Stimulated activated CD4-positive, alpha-beta T cell treated with anti-CD3 and anti-CD28 coated beads, Interleukin-15, amount 100 ng/mL, for 24 hours (primary cell): Measurements from ENCODE around the gene METTL24.
"Not testable (repeated sequence)": the region's sequence is repeated elsewhere in the genome, so short reads cannot be mapped to it uniquely, and the experiment has no call there.

ENCODE experiments used
- DNase-seq: peaks from one replicate; pipeline ENCODE4 v3.0.0-alpha.2; 2020

The METTL24 gene

GRCh38 chr6:110255211-110255750 lies 102.9 kb downstream of the METTL24 start:
- DNase-seq, result peak; percentile 3

GRCh38 chr6:110250838-110251237 lies 107.3 kb downstream of the METTL24 start:
- no peak for DNase-seq

GRCh38 chr6:110250058-110250457 lies 108.1 kb downstream of the METTL24 start:
- no peak for DNase-seq

DNA sequence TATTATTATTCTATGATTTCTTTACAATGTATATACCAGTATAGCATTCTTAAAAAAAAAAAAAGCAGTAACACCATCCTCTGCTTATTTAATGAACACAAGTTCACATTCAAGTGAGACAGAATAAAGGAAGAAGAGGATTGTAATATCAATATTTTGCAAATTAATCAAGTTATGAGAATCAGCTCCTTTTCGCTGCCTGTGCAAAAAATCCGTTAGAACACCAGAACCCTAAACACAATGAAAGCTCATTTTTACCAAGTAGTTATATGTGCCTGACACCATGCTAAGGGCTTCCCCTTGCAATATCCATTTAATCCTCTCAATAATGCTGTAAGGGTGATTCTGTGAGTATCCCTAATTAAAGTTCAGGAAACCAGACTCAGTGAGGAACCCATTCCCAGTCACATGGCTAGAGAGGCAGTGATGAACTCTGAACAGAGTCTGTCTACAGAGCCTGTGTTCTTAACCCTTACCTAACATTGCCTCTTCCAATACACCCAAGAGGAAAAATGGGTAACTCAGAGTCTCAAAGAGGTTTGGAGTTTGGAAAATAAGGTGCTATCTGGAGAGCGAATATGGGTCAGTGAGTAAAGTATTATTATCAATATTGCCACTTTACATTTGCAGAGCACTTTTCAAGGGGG lies 111.1 kb downstream of the METTL24 start:
- no peak for DNase-seq

DNA sequence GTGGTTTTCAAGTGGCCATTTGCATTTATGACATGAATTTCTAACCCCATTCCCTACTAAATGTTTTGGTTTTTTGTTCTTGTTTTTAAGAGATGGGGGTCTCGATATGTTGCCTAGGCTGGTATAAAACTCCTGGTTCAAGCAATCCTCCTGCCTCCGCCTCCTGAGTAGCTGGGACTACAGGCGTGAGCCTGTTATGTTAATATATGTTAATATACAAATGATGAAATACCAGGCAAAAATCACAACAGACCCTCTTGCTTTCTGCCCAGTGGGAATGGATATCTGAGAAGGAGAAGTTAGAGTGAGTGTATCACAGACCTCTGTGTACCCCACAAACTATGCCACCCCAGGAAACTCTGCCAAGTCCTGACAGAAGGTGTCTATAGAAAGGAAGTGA lies 111.8 kb downstream of the METTL24 start:
- no peak for DNase-seq

GRCh38 chr6:110244621-110245020 lies 113.5 kb downstream of the METTL24 start:
- DNase-seq, result not testable (repeated sequence)

DNA sequence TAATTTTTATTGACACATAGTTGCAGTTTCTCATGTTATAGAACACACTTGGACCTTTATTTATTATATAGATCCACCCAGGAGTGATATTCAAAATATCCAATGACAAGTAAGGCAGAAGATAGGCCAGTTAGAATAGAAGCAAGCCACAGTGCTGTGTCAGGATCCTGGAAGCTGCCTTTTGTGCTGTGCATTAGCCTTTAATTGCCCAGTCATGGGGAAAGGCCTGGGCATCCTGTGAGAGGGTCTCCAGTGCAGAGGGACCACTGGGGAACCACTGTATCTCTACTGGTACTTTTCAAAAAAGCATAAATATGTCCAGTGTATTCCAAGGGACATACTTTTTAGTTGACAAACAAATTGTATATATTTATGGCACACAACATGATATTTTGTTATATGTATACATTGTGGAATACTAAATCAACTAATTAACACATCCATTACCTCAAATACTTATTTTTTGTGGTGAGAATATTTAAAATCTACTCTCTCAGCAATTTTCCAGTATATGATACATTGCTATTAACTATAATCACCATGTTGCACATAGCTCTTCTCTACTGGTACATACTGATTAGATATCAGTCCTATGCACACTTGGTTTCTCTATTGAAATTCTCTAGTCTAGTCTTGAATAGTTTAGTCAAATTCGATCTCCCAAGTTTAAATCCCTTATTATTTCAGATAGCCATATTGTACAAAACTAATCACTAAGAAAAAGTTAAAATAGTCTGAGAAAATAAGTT lies 118.4 kb downstream of the METTL24 start:
- DNase-seq, result no peak

DNA sequence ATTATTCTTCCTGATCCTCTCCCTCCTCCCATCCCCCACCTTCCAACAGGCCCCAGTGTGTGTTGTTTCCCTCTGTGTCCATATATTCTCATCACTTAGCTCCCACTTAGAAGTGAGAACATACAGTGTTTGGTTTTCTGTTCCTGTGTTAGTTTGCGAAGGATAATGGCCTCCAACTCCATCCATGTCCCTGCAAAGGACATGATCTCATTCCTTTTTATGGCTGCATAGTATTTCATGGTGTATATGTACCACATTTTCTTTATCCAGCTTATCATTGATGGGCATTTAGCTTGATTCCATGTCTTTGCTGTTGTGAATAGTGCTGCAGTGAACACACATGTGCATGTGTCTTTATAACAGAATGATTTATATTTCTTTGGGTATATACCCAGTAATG lies 122.1 kb downstream of the METTL24 start:
- not testable (repeated sequence) for DNase-seq

DNA sequence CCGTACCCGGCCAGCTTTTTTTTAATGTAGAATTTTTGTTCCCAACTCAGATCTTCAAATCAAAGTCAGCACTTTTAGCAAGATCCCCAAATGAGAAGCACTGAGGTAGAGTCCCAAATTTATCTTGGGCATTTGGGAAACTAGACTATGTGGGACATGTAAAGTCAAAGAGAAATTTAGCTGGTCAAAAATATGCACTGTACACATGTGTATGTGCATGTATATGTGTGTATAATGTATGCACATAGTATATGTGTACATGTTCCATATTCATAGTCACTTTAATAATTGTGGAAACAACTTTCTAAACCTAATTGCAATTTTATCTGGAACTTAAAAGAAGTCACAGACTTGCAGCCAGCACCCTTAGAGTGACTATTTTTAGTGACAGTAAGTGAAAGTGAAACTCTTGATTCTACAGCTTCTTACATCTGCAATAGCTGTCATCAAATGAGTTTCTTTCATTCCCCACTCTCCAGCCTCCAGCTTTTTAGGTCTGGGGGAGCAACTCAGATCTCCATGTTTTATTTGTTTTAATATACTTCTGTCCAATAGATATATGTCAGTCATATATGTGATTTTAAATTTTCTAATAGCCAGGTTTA lies 124.3 kb downstream of the METTL24 start:
- DNase-seq, result no peak

DNA sequence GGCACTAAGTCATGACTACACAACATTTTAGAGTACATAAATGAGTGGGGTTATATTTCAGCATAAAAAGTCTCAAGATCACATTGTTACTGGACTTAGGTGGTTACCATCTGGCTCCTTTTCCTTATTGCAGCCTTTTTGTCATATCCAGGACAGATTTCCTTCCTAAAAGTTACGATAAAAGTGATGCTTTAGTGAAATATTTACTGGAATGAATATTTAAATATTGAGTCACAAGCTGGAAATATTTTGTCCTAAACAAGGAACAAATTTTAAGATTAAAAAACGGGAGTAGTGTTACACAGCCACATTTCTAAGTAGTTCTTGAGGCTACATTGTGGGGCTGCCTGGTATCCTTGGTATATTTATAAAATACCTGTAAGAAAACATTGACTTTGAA lies 125.7 kb downstream of the METTL24 start:
- DNase-seq, result no peak

GRCh38 chr6:110226261-110226660 lies 131.9 kb downstream of the METTL24 start:
- DNase-seq, result no peak

- DNase-seq, result no peak
These were observed 136.4 kb downstream of the METTL24 start for GRCh38 chr6:110221738-110222137.

- no peak for DNase-seq
These were observed 140.9 kb downstream of the METTL24 start for GRCh38 chr6:110217266-110217665.

DNA sequence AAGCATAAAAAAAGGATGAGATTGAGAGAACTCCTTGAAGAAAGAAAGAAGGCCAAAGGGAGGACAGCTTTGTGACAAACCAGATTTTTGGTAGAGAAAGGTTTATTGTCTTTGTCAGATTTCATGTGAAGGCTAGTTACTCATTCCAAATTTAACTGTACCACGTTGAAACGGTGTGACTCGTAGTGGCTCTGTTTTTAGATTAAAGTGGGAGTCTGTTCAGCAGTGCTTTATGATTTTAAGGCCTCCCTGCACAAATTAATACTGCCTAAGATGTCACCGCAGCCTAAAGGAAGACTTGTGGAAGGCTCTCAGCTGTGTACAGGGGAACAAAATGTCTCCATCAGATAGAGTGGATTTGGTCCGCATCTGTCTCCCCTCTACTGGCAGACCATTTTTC lies 142.0 kb downstream of the METTL24 start:
- no peak for DNase-seq

DNA sequence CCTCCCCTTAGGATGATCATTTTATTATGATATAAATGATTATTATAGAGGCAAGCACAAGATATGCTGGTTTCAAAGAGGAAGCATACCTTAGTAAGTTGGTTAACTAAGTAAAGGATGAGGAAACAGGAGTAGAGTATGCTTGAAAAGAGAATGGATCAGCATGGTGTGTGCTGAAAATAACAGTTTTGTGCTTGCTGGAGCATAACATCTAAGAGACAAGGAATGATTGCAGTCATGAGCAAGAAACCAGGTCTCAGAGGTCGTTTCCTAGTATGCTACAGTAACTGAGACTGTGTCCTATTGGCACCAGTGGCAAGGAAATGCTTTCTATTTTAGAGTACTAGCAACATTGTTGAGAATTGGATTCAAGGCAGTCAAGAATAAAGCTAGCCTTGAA lies 143.8 kb downstream of the METTL24 start:
- DNase-seq, result no peak

- DNase-seq, result no peak
These were observed 146.4 kb downstream of the METTL24 start for GRCh38 chr6:110211753-110212152.

DNA sequence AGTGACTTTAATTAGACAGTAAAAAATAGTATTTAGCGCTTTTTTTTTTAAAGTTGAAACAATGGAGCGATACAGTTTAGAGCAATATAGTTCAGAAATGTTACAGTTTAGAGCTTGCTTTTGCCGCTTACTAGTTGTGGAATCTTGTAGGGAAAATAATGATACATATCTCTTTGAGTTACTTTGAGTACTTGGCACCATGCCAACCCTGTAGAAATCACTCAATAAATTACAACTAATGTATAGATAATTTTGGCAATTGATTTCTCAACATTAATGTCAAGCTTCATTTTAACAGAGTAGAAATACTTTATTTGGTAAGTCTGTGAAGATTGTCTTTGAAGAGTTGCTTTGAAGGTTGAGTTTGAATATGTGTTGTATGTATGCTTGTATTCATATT lies 150.5 kb downstream of the METTL24 start:
- DNase-seq, result no peak

GRCh38 chr6:110201151-110201884 lies 156.8 kb downstream of the METTL24 start:
- no peak for DNase-seq

GRCh38 chr6:110198561-110198960 lies 159.6 kb downstream of the METTL24 start:
- no peak for DNase-seq

- DNase-seq, result no peak
These were observed 161.3 kb downstream of the METTL24 start for GRCh38 chr6:110196874-110197273.

GRCh38 chr6:110195639-110196038 lies 162.5 kb downstream of the METTL24 start:
- DNase-seq, result no peak
